K562 (cell line): ENCODE results near the gene ACYP2. TPM values are rescaled to one million over a fixed set of nuclear protein-coding genes. Genes with fewer than 3 reads are reported as not detected.

Experiments used
- CTCF ChIP-seq, 3 experiments: IDR thresholded peaks in 2 of 3; conservative IDR thresholded peaks in 1 of 3; 2 replicates each; pipeline ENCODE4 v1.5.1; 2011 to 2012; ENCODE audit warnings: low read length in 3 of 3, mild to moderate bottlenecking in 3 of 3, control low read depth in 2 of 3, improper control_type of control experiment in 1 of 3, inconsistent platforms in 1 of 3, low read depth in 1 of 3, mixed read lengths in 1 of 3, moderate library complexity in 1 of 3; ENCODE audit not compliant: insufficient read depth in 2 of 3
- MGA ChIP-seq: fragments of 450-650 bp; IDR thresholded peaks from 2 replicates; pipeline ENCODE4 v1.6.1; 2016; ENCODE audit warnings: mild to moderate bottlenecking, moderate library complexity
- MNT ChIP-seq, 2 experiments: fragments of 450-650 bp; conservative IDR thresholded peaks; 2 replicates each; pipeline ENCODE4 v1.6.1; 2017; ENCODE audit warnings: mild to moderate bottlenecking in 2 of 2, moderate library complexity in 2 of 2
- PBX2 ChIP-seq, 2 experiments: IDR thresholded peaks in 1 of 2; conservative IDR thresholded peaks in 1 of 2; 2 replicates each; pipeline ENCODE4 v1.6.1; 2016; ENCODE audit warnings: low read depth in 2 of 2, mild to moderate bottlenecking in 1 of 2, missing compliant biosample characterization in 1 of 2, missing genetic modification characterization in 1 of 2, moderate library complexity in 1 of 2
- SAFB ChIP-seq: fragments of 200-400 bp; formaldehyde crosslinking; IDR thresholded peaks from 2 replicates; pipeline ENCODE4 v1.6.1; 2017; ENCODE audit warnings: low read depth, low read length, borderline replicate concordance
- polyA plus RNA-seq, 8 experiments: library from polyadenylated mRNA; depleted of rRNA in 4 of 8; stranded (reverse) in 5 of 8; unstranded in 3 of 8; fragments of >200 nt; fragmentation: Nextera tagmentation in 2 of 8; fragmentation: Illumina TruSeq in 1 of 8; extraction: Ambion mirVana in 2 of 8; extraction: Trizol in 1 of 8; gene quantifications; 2 replicates each; pipeline versions ENCODE4 v1.2.1 to v1.2.3, GENCODE V29; 2011 to 2014; ENCODE audit warnings: inconsistent platforms in 1 of 8, missing spikeins in 1 of 8
- total RNA-seq, 7 experiments: library from RNA; depleted of rRNA in 6 of 7; stranded (reverse); fragments of >200 nt in 6 of 7; fragmentation: Illumina TruSeq in 2 of 7; extraction: Trizol in 2 of 7; gene quantifications; 2 replicates each; pipeline versions ENCODE4 v1.2.1 to v1.2.3, GENCODE V29; 2011 to 2021; ENCODE audit warnings: low replicate concordance in 1 of 7

Gene ACYP2
- total and polyA plus RNA-seq, 9 of the 15 experiments (the other 6 are each of a cell fraction or from before 2014, with no cell fraction given): 1.0 to 4.1 (median 2.0) TPM

GRCh38 chr2:54256091-54256694, 140.8 kb downstream of the ACYP2 start, which contains the start of gene TSPYL6 (continued):
- TF ChIP-seq MGA: peak; percentile 52
- TF ChIP-seq MNT (conservative IDR thresholded peaks at IDR 0.05): peak in 1 of 2 experiments; percentile 32; a peak in 1 of 4 replicates
- peak in 1 of 3 experiments; percentile 21; a peak in 1 of 6 replicates for TF ChIP-seq CTCF (IDR thresholded peaks at IDR 0.05 in 2 of 3, conservative IDR thresholded peaks at IDR 0.05 in 1 of 3; ENCODE audit: insufficient read depth in 2 of 3, low read depth in 1 of 3, low read length in 3 of 3)
- no peak for TF ChIP-seq SAFB
- TF ChIP-seq PBX2 (CRISPR knock-in tag; IDR thresholded peaks at IDR 0.05; ENCODE audit: low read depth): no peak
- 0 out of 2 replicates have a peak, but pooled peaks have one; percentile 15 for TF ChIP-seq PBX2 (tag; conservative IDR thresholded peaks at IDR 0.05; ENCODE audit: low read depth)
